Upper lobe of right lung (tissue), 1 donor: Measurements from ENCODE around the gene KCNN4. TPM values are rescaled to one million over a fixed set of nuclear protein-coding genes. Genes with fewer than 3 reads are reported as not detected.
A peak's percentile ranks its signal among the peaks of the same experiment; 100 is the strongest.

Source experiments
- ATAC-seq: fragments of 200-7000 bp; cut with Tn5 transposase; one replicate; pipeline ENCODE4 v1.9.1; 2020; ENCODE audit warnings: mild to moderate bottlenecking, moderate library complexity
- DNase-seq: peaks from one replicate; pipeline ENCODE4 v3.0.0-alpha.2; 2020
- H3K27ac ChIP-seq: fragments of 200-600 bp; one replicate; pipeline ENCODE4 v1.8.0; 2022
- H3K27me3 ChIP-seq: fragments of 200-600 bp; one replicate; pipeline ENCODE4 v1.8.0; 2022; ENCODE audit warnings: mild to moderate bottlenecking
- H3K36me3 ChIP-seq: fragments of 200-600 bp; one replicate; pipeline ENCODE4 v1.8.0; 2022
- H3K4me1 ChIP-seq: fragments of 200-600 bp; one replicate; pipeline ENCODE4 v1.8.0; 2022
- H3K4me3 ChIP-seq: fragments of 200-600 bp; one replicate; pipeline ENCODE4 v1.8.0; 2022; ENCODE audit warnings: mild to moderate bottlenecking
- H3K9me3 ChIP-seq: fragments of 200-600 bp; one replicate; pipeline ENCODE4 v1.8.0; 2022
- intact Hi-C: fragments of 100-400 bp; cut with DNase I; formaldehyde crosslinking; loops from one replicate; pipeline ENCODE4 v1.11.0; 2022
- total RNA-seq: library from RNA; stranded (reverse); fragmentation: NEBNext Ultra II Directional; extraction: Animal tissue kit (Norgen Biotek cat#: 25700); gene quantifications from one replicate; pipeline ENCODE4 v1.2.1, GENCODE V29; 2021
- TF ChIP-seq, protein P1 (sequence below): fragments of 200-600 bp; IDR thresholded peaks from one replicate; pipeline ENCODE4 v1.8.0; 2022; ENCODE audit warnings: antibody characterized with exemption
- donor health status: DM: no; HTN: yes; CAD: no; lungs with severe emphysema.

The KCNN4 gene
- total RNA-seq, 1 donor from 2014 or later: 7.3 TPM

DNA sequence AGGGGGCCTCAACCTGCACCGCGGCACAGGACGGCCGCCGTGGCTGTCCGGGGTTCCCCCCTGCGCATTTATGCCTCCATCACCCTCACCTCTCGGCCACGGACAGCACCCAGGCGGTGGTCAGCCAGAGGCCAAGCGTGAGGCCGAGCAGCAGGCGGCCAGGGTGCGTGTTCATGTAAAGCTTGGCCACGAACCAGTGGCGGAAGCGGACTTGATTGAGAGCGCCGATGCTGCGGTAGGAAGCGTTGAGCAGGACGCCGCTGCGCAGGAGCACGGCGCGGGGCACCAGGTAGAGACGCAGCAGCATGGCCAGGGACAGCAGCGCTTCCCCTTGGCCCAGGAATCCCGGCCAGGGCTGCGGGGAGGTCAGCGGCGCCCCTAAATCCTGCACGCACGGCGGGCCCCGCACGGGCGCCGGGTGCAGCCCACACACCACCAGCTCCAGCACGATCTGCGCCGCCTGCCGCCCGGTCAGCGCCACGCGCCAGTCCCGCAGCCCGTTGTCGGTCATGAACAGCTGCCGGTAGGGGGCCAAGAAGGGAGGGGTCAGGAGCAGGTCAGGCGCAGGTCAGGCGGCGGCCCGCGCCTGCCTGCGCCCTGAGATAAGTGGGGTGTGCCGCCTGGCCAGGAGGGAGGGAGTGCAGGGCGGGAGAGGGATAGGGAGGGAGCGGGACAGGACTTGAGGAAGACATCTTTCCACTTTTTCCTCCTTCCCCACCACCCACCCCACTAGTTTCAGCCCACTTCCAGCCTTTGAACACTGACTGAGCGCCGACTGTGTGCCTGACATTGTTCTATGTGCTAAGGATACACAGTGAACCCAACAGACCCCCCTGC, 6.5 kb downstream of the KCNN4 start:
- Histone ChIP-seq H3K4me3 (peak overlapping the region; percentile 22), H3K27me3 (no peaks in the 10 kb centered on the region), H3K36me3 (no peaks in the 10 kb centered on the region), H3K9me3 (no peaks in the 10 kb centered on the region), H3K27ac (no peak overlapping the region), H3K4me1 (peaks cover 33% of the 10 kb centered on the region)
- intact Hi-C loops: no loop called here
- DNase-seq (peak; percentile 85), ATAC-seq (peak; percentile 87)
- TF ChIP-seq, protein P1, sequence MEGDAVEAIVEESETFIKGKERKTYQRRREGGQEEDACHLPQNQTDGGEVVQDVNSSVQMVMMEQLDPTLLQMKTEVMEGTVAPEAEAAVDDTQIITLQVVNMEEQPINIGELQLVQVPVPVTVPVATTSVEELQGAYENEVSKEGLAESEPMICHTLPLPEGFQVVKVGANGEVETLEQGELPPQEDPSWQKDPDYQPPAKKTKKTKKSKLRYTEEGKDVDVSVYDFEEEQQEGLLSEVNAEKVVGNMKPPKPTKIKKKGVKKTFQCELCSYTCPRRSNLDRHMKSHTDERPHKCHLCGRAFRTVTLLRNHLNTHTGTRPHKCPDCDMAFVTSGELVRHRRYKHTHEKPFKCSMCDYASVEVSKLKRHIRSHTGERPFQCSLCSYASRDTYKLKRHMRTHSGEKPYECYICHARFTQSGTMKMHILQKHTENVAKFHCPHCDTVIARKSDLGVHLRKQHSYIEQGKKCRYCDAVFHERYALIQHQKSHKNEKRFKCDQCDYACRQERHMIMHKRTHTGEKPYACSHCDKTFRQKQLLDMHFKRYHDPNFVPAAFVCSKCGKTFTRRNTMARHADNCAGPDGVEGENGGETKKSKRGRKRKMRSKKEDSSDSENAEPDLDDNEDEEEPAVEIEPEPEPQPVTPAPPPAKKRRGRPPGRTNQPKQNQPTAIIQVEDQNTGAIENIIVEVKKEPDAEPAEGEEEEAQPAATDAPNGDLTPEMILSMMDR: peak; percentile 52

DNA sequence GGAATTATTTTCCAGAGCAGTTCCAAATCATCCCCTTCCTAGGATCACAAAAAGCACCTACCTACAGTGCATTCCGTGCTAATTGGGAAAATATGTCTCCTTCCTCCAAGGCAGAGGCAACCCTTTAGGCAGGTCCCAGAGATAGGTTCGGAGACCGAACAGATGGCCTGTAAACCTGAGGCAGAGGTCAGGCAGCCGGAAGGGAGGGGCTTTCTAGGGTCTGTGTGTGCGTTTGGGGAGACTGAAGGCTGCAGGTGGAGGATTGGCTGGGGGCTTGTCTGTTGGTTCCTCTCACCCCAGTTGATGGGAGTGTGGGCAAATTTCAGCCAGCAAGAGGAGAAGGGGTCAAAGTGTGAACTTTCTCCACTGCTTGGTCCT, 7.1 kb downstream of the KCNN4 start:
- no peak for ATAC-seq
- H3K36me3 ChIP-seq: no peaks in the 10 kb centered on the region
- TF ChIP-seq, protein P1: no peak

DNA sequence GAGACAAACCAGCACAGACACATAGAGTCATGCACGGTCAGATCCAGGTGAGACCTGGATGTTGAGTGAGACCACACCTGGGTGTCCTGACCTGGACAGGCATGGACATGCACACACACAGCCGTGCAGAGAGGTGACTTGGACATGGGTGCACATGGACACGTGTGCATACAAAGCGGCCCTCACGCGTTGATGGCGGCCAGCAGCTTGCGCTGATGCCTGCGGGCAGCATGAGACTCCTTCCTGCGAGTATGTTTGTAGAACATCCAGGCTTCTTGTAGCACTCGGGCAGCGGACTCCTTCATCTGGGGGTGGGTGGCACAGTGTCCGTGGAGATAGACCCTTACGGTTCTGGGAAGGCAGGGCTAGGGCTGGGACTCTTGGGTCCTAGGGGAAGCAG, 11.5 kb downstream of the KCNN4 start:
- no peak overlapping the region for H3K4me3 ChIP-seq
- H3K27me3 ChIP-seq: no peaks in the 10 kb centered on the region
- H3K36me3 ChIP-seq: no peaks in the 10 kb centered on the region
- ATAC-seq (no peak), DNase-seq (no peak)
- peaks cover 27% of the 10 kb centered on the region for H3K4me1 ChIP-seq
- intact Hi-C loops: no loop called here
- no peak overlapping the region for H3K27ac ChIP-seq
- TF ChIP-seq, protein P1: no peak
- no peaks in the 10 kb centered on the region for H3K9me3 ChIP-seq

More for the DNA sequence above, 7.1 kb downstream of the KCNN4 start:
- Histone ChIP-seq H3K9me3 (no peaks in the 10 kb centered on the region), H3K4me3 (no peak overlapping the region), H3K27me3 (no peaks in the 10 kb centered on the region), H3K27ac (no peak overlapping the region), H3K4me1 (peaks cover 30% of the 10 kb centered on the region)
- DNase-seq: no peak
- intact Hi-C loops: no loop called here

DNA sequence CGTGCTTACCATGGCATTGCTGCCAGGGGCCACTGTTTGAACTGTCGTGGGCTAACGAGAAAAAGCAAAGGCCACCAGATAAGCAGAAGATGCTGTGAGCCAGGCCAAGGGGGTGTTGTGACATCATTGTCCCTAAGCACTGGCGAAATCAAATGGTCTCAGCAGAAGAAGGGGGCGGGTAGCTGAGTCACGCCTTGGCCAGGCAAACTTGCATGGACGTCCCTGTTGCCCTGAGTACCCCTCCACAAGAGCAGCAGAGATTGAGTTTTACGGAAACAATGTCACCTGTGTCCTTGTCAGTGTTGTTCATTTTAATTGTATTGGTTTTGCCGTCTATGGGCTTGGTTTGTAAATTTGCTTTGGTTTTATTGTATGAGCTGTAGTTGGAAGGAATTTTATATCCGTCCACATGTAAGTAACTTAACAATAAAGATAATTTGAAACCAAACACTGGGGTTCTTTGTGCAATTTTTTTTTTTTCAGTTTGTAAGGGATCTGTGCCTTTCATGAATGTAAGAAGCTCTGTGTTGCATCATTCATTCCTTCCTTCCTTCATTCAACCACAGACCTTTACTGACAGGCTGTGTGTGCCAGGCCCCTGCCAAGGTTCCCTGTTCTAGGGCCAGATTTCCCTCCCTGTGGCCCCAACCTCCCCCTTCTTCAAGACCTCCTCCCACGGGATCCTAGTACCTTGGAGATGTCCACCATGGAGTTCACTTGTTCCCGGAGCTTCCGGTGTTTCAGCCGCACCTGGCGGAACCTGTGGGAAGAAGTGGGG, 12.3 kb downstream of the KCNN4 start:
- no peak overlapping the region for H3K27ac ChIP-seq
- H3K4me1 ChIP-seq: peaks cover 22% of the 10 kb centered on the region
- peak; percentile 57 for ATAC-seq

DNA sequence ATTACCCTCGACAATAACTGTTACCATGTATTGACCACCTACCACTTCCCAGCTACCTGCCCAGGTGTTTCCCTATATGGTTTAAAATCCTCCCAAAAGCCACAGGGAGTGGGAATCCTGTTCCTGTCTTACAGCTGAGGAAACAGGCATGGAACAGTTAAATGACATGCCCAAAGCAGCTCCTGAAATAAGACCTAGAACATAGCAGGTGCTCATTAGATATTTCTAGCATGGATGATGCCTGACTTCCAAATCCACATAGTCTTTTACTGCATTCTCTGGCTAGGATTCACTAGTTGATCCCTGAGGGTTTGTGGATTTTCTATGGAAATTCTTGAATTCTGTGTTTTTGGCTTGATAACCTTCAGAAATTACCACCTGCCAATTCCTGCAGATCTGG, 13.0 kb downstream of the KCNN4 start:
- intact Hi-C loops: no loop called here
- Histone ChIP-seq H3K36me3 (no peaks in the 10 kb centered on the region), H3K27me3 (no peaks in the 10 kb centered on the region), H3K9me3 (no peaks in the 10 kb centered on the region), H3K4me1 (peaks cover 22% of the 10 kb centered on the region), H3K4me3 (no peak overlapping the region), H3K27ac (no peak overlapping the region)
- no peak for DNase-seq
- TF ChIP-seq, protein P1: no peak
- no peak for ATAC-seq

More for the DNA sequence above, 12.3 kb downstream of the KCNN4 start:
- H3K9me3 ChIP-seq: no peaks in the 10 kb centered on the region
- H3K27me3 ChIP-seq: no peaks in the 10 kb centered on the region
- no peaks in the 10 kb centered on the region for H3K36me3 ChIP-seq
- DNase-seq: peak; percentile 76
- intact Hi-C loops: no loop called here
- H3K4me3 ChIP-seq: no peak overlapping the region
- TF ChIP-seq, protein P1: no peak
